ENCODE data around the gene FHIT.
A peak's percentile ranks its signal among the peaks of the same experiment; 100 is the strongest.

FHIT gene

GRCh38 chr3:60812502-60812901, 438.8 kb downstream of the FHIT start:
- H3K4me1 ChIP-seq (ENCODE audit: low read length): peaks cover 9% of the 10 kb centered on the region
- H3K36me3 ChIP-seq (replicated peaks; ENCODE audit: low read depth, low read length): no peaks in the 10 kb centered on the region
- peak overlapping the region; percentile 20; the same call in 1 of the 2 replicates for H3K4me2 ChIP-seq (ENCODE audit: low read length)
- H4K20me1 ChIP-seq (ENCODE audit: insufficient read depth, low read length): no peaks in the 10 kb centered on the region
- no peaks in the 10 kb centered on the region for H3K79me2 ChIP-seq (ENCODE audit: low read length)
- no peak overlapping the region for H3K9ac ChIP-seq (ENCODE audit: low read length)
- no peak overlapping the region for H3K27ac ChIP-seq (ENCODE audit: low read length)
- TF ChIP-seq EZH2phosphoT487 (IDR thresholded peaks at IDR 0.05; ENCODE audit: low read depth): no peak
- TF ChIP-seq CTCF (IDR thresholded peaks at IDR 0.05; ENCODE audit: low read depth, low read length): no peak
- no peaks in the 10 kb centered on the region for H3K27me3 ChIP-seq (ENCODE audit: low read depth, low read length)
- no peak overlapping the region for H2AFZ ChIP-seq (ENCODE audit: low read depth, low read length)
- H3K9me3 ChIP-seq (ENCODE audit: insufficient read depth, low read length): no peaks in the 10 kb centered on the region
- H3K4me3 ChIP-seq (ENCODE audit: low read length): no peak overlapping the region

- Histone ChIP-seq H3K4me1 (ENCODE audit: low read length) (peaks cover 9% of the 10 kb centered on the region), H3K27me3 (ENCODE audit: low read depth, low read length) (no peaks in the 10 kb centered on the region)
Measured at GRCh38 chr3:60810881-60811280, 440.4 kb downstream of the FHIT start.

GRCh38 chr3:60809857-60810610, 441.2 kb downstream of the FHIT start:
- Histone ChIP-seq H3K9me3 (ENCODE audit: insufficient read depth, low read length) (no peaks in the 10 kb centered on the region), H2AFZ (ENCODE audit: low read depth, low read length) (no peak overlapping the region), H3K27ac (ENCODE audit: low read length) (no peak overlapping the region), H3K36me3 (replicated peaks; ENCODE audit: low read depth, low read length) (no peaks in the 10 kb centered on the region), H3K4me3 (ENCODE audit: low read length) (no peak overlapping the region), H3K9ac (ENCODE audit: low read length) (no peak overlapping the region), H3K79me2 (ENCODE audit: low read length) (no peaks in the 10 kb centered on the region), H4K20me1 (ENCODE audit: insufficient read depth, low read length) (no peaks in the 10 kb centered on the region), H3K4me1 (ENCODE audit: low read length) (peaks cover 9% of the 10 kb centered on the region), H3K4me2 (ENCODE audit: low read length) (no peak overlapping the region), H3K27me3 (ENCODE audit: low read depth, low read length) (no peaks in the 10 kb centered on the region)
- TF ChIP-seq EZH2phosphoT487 (IDR thresholded peaks at IDR 0.05; ENCODE audit: low read depth) (no peak), CTCF (IDR thresholded peaks at IDR 0.05; ENCODE audit: low read depth, low read length) (no peak)

More at GRCh38 chr3:60810881-60811280, 440.4 kb downstream of the FHIT start:
- Histone ChIP-seq H3K4me3 (ENCODE audit: low read length) (no peak overlapping the region), H3K9me3 (ENCODE audit: insufficient read depth, low read length) (no peaks in the 10 kb centered on the region), H3K27ac (ENCODE audit: low read length) (no peak overlapping the region), H3K36me3 (replicated peaks; ENCODE audit: low read depth, low read length) (no peaks in the 10 kb centered on the region), H4K20me1 (ENCODE audit: insufficient read depth, low read length) (no peaks in the 10 kb centered on the region), H3K79me2 (ENCODE audit: low read length) (no peaks in the 10 kb centered on the region), H3K4me2 (ENCODE audit: low read length) (no peak overlapping the region), H2AFZ (ENCODE audit: low read depth, low read length) (no peak overlapping the region), H3K9ac (ENCODE audit: low read length) (no peak overlapping the region)
- TF ChIP-seq EZH2phosphoT487 (IDR thresholded peaks at IDR 0.05; ENCODE audit: low read depth) (no peak), CTCF (IDR thresholded peaks at IDR 0.05; ENCODE audit: low read depth, low read length) (no peak)

- H3K9ac ChIP-seq (ENCODE audit: low read length): no peak overlapping the region
- H3K4me1 ChIP-seq (ENCODE audit: low read length): no peaks in the 10 kb centered on the region
- no peaks in the 10 kb centered on the region for H3K27me3 ChIP-seq (ENCODE audit: low read depth, low read length)
- H3K4me2 ChIP-seq (ENCODE audit: low read length): no peak overlapping the region
- H3K27ac ChIP-seq (ENCODE audit: low read length): no peak overlapping the region
- no peaks in the 10 kb centered on the region for H3K36me3 ChIP-seq (replicated peaks; ENCODE audit: low read depth, low read length)
- no peaks in the 10 kb centered on the region for H4K20me1 ChIP-seq (ENCODE audit: insufficient read depth, low read length)
- no peak overlapping the region for H2AFZ ChIP-seq (ENCODE audit: low read depth, low read length)
- H3K4me3 ChIP-seq (ENCODE audit: low read length): no peak overlapping the region
- H3K9me3 ChIP-seq (ENCODE audit: insufficient read depth, low read length): no peaks in the 10 kb centered on the region
- no peaks in the 10 kb centered on the region for H3K79me2 ChIP-seq (ENCODE audit: low read length)
- TF ChIP-seq EZH2phosphoT487 (IDR thresholded peaks at IDR 0.05; ENCODE audit: low read depth) (no peak), CTCF (IDR thresholded peaks at IDR 0.05; ENCODE audit: low read depth, low read length) (no peak)
Measured at GRCh38 chr3:60803216-60804173, 447.8 kb downstream of the FHIT start.
